HepG2 (cell line): Measurements from ENCODE around the gene CYP2S1. TPM values are rescaled to one million over a fixed set of nuclear protein-coding genes. Genes with fewer than 3 reads are reported as not detected.

Experiments used
- ERF ChIP-seq: IDR thresholded peaks from 2 replicates; pipeline ENCODE4 v1.6.1; 2018; ENCODE audit warnings: missing biosample characterization, missing genetic modification reagents
- ESRRA ChIP-seq: sonication (generic); formaldehyde crosslinking; IDR thresholded peaks from 2 replicates; pipeline ENCODE4 v1.5.1; 2020; ENCODE audit warnings: mild to moderate bottlenecking, low read depth, missing genetic modification reagents
- FOXO1 ChIP-seq: sonication (generic); formaldehyde crosslinking; IDR thresholded peaks from 2 replicates; pipeline ENCODE4 v1.4.0; 2020; ENCODE audit warnings: missing genetic modification reagents
- HNF4G ChIP-seq, 2 experiments: sonication (generic) in 1 of 2; formaldehyde crosslinking in 1 of 2; IDR thresholded peaks; 2 replicates each; pipeline versions ENCODE4 v1.4.0 to v1.6.1; 2011 to 2020; ENCODE audit warnings: borderline replicate concordance in 2 of 2, low read depth in 2 of 2, mild to moderate bottlenecking in 2 of 2, low read length in 1 of 2, missing genetic modification reagents in 1 of 2, moderate library complexity in 1 of 2
- ISX ChIP-seq: sonication (generic); formaldehyde crosslinking; conservative IDR thresholded peaks from 2 replicates; pipeline ENCODE4 v1.5.0; 2020; ENCODE audit warnings: missing genetic modification reagents
- KDM4B ChIP-seq: sonication (generic); formaldehyde crosslinking; IDR thresholded peaks from 2 replicates; pipeline ENCODE4 v1.4.0; 2020; ENCODE audit warnings: missing genetic modification reagents
- KMT2B ChIP-seq: IDR thresholded peaks from 2 replicates; pipeline ENCODE4 v1.6.1; 2016; ENCODE audit warnings: missing genetic modification reagents, missing compliant biosample characterization
- NR2F2 ChIP-seq: IDR thresholded peaks from 2 replicates; pipeline ENCODE4 v1.6.1; 2012; ENCODE audit warnings: low read depth, inconsistent platforms, borderline replicate concordance
- SRSF4 ChIP-seq: fragments of 200-400 bp; formaldehyde crosslinking; IDR thresholded peaks from one replicate; pipeline ENCODE4 v1.6.1; 2018; ENCODE audit warnings: mild to moderate bottlenecking, low read depth, low read length, moderate library complexity; ENCODE audit not compliant: poor library complexity, severe bottlenecking
- STAT5B ChIP-seq: sonication (generic); formaldehyde crosslinking; IDR thresholded peaks from 2 replicates; pipeline ENCODE4 v1.4.0; 2020; ENCODE audit warnings: missing genetic modification reagents
- ZC3H13 ChIP-seq: sonication (generic); formaldehyde crosslinking; IDR thresholded peaks from 2 replicates; pipeline ENCODE4 v1.8.1; 2023; ENCODE audit warnings: mild to moderate bottlenecking, missing genetic modification reagents, moderate library complexity
- ZMYM2 ChIP-seq: sonication (generic); formaldehyde crosslinking; IDR thresholded peaks from 2 replicates; pipeline ENCODE4 v1.8.0; 2022; ENCODE audit warnings: mild to moderate bottlenecking, missing genetic modification reagents
- ZNF260 ChIP-seq: sonication (generic); formaldehyde crosslinking; IDR thresholded peaks from 2 replicates; pipeline ENCODE4 v1.4.0; 2020; ENCODE audit warnings: missing genetic modification reagents, low read depth, mild to moderate bottlenecking, borderline replicate concordance
- ZNF296 ChIP-seq: sonication (generic); formaldehyde crosslinking; conservative IDR thresholded peaks from 2 replicates; pipeline ENCODE4 v1.5.0; 2020; ENCODE audit warnings: mild to moderate bottlenecking, missing genetic modification reagents
- ZNF563 ChIP-seq: sonication (generic); formaldehyde crosslinking; IDR thresholded peaks from 2 replicates; pipeline ENCODE4 v1.8.0; 2022; ENCODE audit warnings: mild to moderate bottlenecking, moderate library complexity, missing genetic modification reagents
- ZNF839 ChIP-seq: sonication (generic); formaldehyde crosslinking; IDR thresholded peaks from 2 replicates; pipeline ENCODE4 v1.4.0; 2020; ENCODE audit warnings: missing genetic modification reagents, mild to moderate bottlenecking, borderline replicate concordance
- ZNF841 ChIP-seq: sonication (generic); formaldehyde crosslinking; IDR thresholded peaks from 2 replicates; pipeline ENCODE4 v1.8.1; 2023; ENCODE audit warnings: missing genetic modification reagents, borderline replicate concordance
- ZSCAN12 ChIP-seq: sonication (generic); formaldehyde crosslinking; IDR thresholded peaks from 2 replicates; pipeline ENCODE4 v1.9.0; 2021; ENCODE audit warnings: mild to moderate bottlenecking, missing genetic modification reagents
- polyA plus RNA-seq, 8 experiments: library from polyadenylated mRNA; depleted of rRNA in 3 of 8; stranded (reverse) in 7 of 8; unstranded in 1 of 8; fragments of >200 nt; fragmentation: Illumina TruSeq in 4 of 8; extraction: Trizol in 4 of 8; gene quantifications; 2 replicates each; pipeline versions ENCODE4 v1.2.1 to v1.2.3, GENCODE V29; 2011 to 2016; ENCODE audit warnings: low read depth in 4 of 8, missing spikeins in 1 of 8, mixed read lengths in 1 of 8; ENCODE audit not compliant: insufficient read depth in 1 of 8
- total RNA-seq, 5 experiments: library from RNA; depleted of rRNA; stranded (reverse); fragments of >200 nt; fragmentation: Illumina TruSeq; extraction: Trizol; gene quantifications; 2 replicates each; pipeline ENCODE4 v1.2.3, GENCODE V29; 2016; ENCODE audit warnings: low read depth in 1 of 5
- TF ChIP-seq, protein P1 (sequence below): sonication (generic); formaldehyde crosslinking; IDR thresholded peaks from 2 replicates; pipeline ENCODE4 v1.8.0; 2022; ENCODE audit warnings: mild to moderate bottlenecking, missing genetic modification reagents, moderate library complexity
- TF ChIP-seq, protein P2 (sequence below): sonication (generic); formaldehyde crosslinking; IDR thresholded peaks from 2 replicates; pipeline ENCODE4 v1.5.1; 2020; ENCODE audit warnings: missing genetic modification reagents, mild to moderate bottlenecking, borderline replicate concordance
- TF ChIP-seq, protein P3 (sequence below): sonication (generic); formaldehyde crosslinking; IDR thresholded peaks from 2 replicates; pipeline ENCODE4 v1.4.0; 2020; ENCODE audit warnings: missing genetic modification reagents, borderline replicate concordance
- TF ChIP-seq, protein P4 (sequence below): sonication (generic); formaldehyde crosslinking; IDR thresholded peaks from 2 replicates; pipeline ENCODE4 v1.4.0; 2020; ENCODE audit warnings: missing genetic modification reagents

Gene CYP2S1
- total and polyA plus RNA-seq, 2 of the 13 experiments (the other 11 are each of a cell fraction or from before 2014, with no cell fraction given), result 0.09 to 2.1 TPM

DNA sequence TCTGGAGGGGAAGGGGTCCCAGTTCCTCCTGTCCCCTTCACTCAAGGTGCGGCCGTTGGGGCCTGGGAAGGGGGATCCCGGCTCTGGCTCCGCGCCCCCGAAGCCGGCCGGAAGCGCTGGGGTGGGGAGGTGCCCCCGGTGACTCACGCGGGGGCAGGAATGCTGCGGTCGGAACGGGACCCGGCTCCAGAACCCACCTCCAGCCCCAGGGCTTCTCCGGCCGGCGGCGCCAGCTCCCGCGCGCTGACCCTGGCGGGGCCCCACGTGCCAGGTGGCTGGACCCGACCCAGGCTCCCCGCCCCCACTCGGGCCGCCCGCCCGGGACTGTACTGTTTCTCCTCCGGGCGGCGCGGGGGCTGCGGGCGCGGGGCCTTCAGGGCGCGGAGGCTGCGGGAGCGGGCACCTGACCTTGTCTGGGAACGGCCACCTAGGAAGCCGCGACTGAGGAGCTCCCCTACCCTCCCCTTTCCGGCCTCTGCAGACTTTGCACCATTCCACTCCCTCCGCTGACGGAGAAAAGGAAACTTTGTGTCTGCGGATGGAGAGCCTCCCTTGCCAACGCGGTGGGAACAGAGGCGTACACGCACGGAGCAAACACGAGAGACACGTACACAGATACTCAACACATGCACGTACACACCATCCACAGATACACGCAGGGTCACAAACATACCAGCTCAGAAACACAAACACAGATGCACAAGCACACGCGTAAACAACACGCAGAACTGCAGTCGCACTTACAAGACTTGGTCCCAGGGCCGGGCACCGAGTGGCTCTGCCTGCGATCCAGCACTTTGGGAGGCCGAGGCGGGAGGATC is 33.2 kb downstream of the CYP2S1 start (continued):
- TF ChIP-seq, protein P1, sequence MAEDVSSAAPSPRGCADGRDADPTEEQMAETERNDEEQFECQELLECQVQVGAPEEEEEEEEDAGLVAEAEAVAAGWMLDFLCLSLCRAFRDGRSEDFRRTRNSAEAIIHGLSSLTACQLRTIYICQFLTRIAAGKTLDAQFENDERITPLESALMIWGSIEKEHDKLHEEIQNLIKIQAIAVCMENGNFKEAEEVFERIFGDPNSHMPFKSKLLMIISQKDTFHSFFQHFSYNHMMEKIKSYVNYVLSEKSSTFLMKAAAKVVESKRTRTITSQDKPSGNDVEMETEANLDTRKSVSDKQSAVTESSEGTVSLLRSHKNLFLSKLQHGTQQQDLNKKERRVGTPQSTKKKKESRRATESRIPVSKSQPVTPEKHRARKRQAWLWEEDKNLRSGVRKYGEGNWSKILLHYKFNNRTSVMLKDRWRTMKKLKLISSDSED (CRISPR knock-in tag), result 0 out of 2 replicates have a peak, but pooled peaks have one; percentile 63
- TF ChIP-seq ZNF563 (peak; percentile 72; the same call in 1 of the 2 replicates), ZC3H13 (peak; percentile 81), ZSCAN12 (no peak), ZNF839 (no peak), STAT5B (CRISPR knock-in tag) (0 out of 2 replicates have a peak, but pooled peaks have one; percentile 29), HNF4G (IDR thresholded peaks at IDR 0.05; ENCODE audit: borderline replicate concordance, low read depth, low read length) (peak; percentile 68), HNF4G (CRISPR knock-in tag; IDR thresholded peaks at IDR 0.05; ENCODE audit: borderline replicate concordance, low read depth) (peak; percentile 87), NR2F2 (no peak), FOXO1 (CRISPR knock-in tag) (peak; percentile 42; the same call in 1 of the 2 replicates), ZNF260 (no peak), SRSF4 (no peak), ZMYM2 (CRISPR knock-in tag) (peak; percentile 46; the same call in 1 of the 2 replicates), KMT2B (CRISPR knock-in tag) (peak; percentile 31; the same call in 1 of the 2 replicates), ISX (CRISPR knock-in tag) (no peak), ERF (CRISPR knock-in tag) (peak; percentile 53), ESRRA (CRISPR knock-in tag) (0 out of 2 replicates have a peak, but pooled peaks have one; percentile 23), KDM4B (no peak), ZNF296 (CRISPR knock-in tag) (no peak), ZNF841 (CRISPR knock-in tag) (no peak)
- TF ChIP-seq, protein P2, sequence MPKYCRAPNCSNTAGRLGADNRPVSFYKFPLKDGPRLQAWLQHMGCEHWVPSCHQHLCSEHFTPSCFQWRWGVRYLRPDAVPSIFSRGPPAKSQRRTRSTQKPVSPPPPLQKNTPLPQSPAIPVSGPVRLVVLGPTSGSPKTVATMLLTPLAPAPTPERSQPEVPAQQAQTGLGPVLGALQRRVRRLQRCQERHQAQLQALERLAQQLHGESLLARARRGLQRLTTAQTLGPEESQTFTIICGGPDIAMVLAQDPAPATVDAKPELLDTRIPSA (CRISPR knock-in tag), result peak; percentile 28; the same call in 1 of the 2 replicates
- TF ChIP-seq, protein P3, sequence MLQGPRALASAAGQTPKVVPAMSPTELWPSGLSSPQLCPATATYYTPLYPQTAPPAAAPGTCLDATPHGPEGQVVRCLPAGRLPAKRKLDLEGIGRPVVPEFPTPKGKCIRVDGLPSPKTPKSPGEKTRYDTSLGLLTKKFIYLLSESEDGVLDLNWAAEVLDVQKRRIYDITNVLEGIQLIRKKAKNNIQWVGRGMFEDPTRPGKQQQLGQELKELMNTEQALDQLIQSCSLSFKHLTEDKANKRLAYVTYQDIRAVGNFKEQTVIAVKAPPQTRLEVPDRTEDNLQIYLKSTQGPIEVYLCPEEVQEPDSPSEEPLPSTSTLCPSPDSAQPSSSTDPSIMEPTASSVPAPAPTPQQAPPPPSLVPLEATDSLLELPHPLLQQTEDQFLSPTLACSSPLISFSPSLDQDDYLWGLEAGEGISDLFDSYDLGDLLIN (CRISPR knock-in tag), result no peak
- TF ChIP-seq, protein P4, sequence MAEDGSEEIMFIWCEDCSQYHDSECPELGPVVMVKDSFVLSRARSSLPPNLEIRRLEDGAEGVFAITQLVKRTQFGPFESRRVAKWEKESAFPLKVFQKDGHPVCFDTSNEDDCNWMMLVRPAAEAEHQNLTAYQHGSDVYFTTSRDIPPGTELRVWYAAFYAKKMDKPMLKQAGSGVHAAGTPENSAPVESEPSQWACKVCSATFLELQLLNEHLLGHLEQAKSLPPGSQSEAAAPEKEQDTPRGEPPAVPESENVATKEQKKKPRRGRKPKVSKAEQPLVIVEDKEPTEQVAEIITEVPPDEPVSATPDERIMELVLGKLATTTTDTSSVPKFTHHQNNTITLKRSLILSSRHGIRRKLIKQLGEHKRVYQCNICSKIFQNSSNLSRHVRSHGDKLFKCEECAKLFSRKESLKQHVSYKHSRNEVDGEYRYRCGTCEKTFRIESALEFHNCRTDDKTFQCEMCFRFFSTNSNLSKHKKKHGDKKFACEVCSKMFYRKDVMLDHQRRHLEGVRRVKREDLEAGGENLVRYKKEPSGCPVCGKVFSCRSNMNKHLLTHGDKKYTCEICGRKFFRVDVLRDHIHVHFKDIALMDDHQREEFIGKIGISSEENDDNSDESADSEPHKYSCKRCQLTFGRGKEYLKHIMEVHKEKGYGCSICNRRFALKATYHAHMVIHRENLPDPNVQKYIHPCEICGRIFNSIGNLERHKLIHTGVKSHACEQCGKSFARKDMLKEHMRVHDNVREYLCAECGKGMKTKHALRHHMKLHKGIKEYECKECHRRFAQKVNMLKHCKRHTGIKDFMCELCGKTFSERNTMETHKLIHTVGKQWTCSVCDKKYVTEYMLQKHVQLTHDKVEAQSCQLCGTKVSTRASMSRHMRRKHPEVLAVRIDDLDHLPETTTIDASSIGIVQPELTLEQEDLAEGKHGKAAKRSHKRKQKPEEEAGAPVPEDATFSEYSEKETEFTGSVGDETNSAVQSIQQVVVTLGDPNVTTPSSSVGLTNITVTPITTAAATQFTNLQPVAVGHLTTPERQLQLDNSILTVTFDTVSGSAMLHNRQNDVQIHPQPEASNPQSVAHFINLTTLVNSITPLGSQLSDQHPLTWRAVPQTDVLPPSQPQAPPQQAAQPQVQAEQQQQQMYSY (CRISPR knock-in tag), result peak; percentile 87
